HCT116 (cell line): Measurements from ENCODE around the gene EIF4G3.

Experiments
- CTCF ChIP-seq, 3 experiments: fragments of 200-600 bp in 1 of 3; sonication (generic) in 1 of 3; IDR thresholded peaks in 2 of 3; conservative IDR thresholded peaks in 1 of 3; 2 replicates each; pipeline ENCODE4 v1.5.1; 2012 to 2017; ENCODE audit warnings: low read depth in 2 of 3, low read length in 2 of 3, antibody characterized with exemption in 1 of 3, borderline replicate concordance in 1 of 3, control low read depth in 1 of 3, mild to moderate bottlenecking in 1 of 3, mixed read lengths in 1 of 3, mixed run types in 1 of 3, moderate library complexity in 1 of 3; ENCODE audit not compliant: insufficient read depth in 1 of 3
- POLR2A ChIP-seq: IDR thresholded peaks from 2 replicates; pipeline ENCODE4 v1.7.0; 2011; ENCODE audit warnings: borderline replicate concordance; ENCODE audit not compliant: insufficient read depth, insufficient read length; ENCODE audit errors: extremely low read depth
- POLR2AphosphoS5 ChIP-seq: IDR thresholded peaks from 2 replicates; pipeline ENCODE4 v1.6.1; 2011; ENCODE audit warnings: mild to moderate bottlenecking, low read depth, low read length, moderate library complexity
- REST ChIP-seq: IDR thresholded peaks from 2 replicates; pipeline ENCODE4 v1.6.1; 2012; ENCODE audit warnings: low read depth
- ZFX ChIP-seq: fragments of 450-650 bp; IDR thresholded peaks from 2 replicates; pipeline ENCODE4 v1.6.1; 2017

- TF ChIP-seq CTCF (IDR thresholded peaks at IDR 0.05 in 2 of 3, conservative IDR thresholded peaks at IDR 0.05 in 1 of 3; ENCODE audit: borderline replicate concordance in 1 of 3, insufficient read depth in 1 of 3, low read depth in 2 of 3, low read length in 2 of 3) (no peak), POLR2AphosphoS5 (no peak), POLR2A (no peak), ZFX (no peak), REST (no peak)
These were observed 309.6 kb downstream of the EIF4G3 start for GRCh38 chr1:20867062-20867461.
